Stimulated activated CD4-positive, alpha-beta T cell treated with anti-CD3 and anti-CD28 coated beads, Interleukin-4, amount 100 ng/mL, for 4 hours (primary cell): Measurements from ENCODE around the gene MICALL2.

Experiments used
- DNase-seq, 2 experiments: peaks; one replicate each; pipeline ENCODE4 v3.0.0-alpha.2; 2020

MICALL2 gene

DNA sequence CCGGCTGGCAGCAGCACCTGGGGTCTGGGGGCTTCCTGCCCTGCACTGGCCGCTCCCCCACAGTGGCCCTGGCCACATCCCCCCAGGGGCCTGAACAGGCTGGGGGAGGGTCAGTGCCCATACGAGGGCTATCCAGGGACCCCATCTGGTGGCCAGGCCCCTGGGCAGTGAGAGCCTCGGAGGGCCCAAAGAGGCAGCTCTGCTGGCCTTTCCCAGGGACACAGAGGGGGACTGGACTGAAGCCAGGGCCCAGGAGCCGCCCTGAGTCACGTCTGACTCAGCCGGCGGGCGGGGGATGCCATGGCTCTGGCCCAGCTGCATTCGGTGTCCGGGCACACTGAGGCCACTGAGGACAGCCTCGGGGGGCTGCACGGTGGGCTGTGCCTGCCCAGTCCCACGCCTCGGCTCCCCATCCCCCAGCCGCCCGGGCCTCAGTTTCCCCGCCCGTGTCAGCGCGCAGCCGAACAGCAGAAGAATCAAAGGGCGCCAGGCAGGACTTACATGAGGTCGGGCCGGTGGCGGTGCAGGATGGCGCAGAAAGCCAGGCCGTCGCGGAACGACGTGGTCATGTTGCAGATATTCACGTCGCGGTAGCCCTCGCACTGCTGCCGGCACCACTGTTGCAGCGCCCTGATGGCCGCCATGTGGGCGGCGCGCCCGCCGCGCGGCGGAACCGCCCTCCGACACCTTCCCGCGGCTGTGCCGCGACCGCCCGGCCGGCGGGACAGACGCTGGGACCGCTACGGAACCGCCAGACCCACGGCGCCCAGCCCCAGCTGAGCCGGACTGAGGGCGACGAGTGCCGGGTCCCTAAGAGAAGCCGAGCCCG is at the start of gene MICALL2:
TSS of gene MICALL2 (minus strand) at position 788 of the 829 bp plus-strand sequence. CDS start at position 644, 144 bp downstream.
- DNase-seq = peak in 1 of 2 experiments; percentile 24

DNA sequence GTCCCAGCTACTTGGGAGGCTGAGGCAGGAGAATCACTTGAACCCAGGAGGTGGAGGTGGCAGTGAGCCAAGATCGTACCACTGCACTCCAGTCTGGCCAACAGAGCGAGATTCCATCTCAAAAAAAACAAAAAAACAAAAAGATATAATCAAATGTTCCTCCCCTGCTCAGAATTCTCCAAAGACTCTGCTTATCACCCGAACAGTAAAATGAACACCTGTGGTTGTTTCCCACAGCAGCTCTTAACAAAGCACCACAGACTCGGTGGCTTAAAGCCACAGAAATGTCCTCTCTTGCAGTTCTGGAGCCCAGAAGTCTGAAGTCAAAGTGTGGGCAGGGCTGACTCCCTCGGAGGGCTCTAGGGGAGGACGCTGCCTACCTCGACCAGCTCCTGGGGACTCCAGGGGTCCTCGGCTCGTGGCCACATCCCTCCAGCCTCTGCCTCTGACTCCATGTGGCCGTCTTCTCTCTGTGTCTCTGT is 49.0 kb upstream of the MICALL2 start:
- no peak for DNase-seq

DNA sequence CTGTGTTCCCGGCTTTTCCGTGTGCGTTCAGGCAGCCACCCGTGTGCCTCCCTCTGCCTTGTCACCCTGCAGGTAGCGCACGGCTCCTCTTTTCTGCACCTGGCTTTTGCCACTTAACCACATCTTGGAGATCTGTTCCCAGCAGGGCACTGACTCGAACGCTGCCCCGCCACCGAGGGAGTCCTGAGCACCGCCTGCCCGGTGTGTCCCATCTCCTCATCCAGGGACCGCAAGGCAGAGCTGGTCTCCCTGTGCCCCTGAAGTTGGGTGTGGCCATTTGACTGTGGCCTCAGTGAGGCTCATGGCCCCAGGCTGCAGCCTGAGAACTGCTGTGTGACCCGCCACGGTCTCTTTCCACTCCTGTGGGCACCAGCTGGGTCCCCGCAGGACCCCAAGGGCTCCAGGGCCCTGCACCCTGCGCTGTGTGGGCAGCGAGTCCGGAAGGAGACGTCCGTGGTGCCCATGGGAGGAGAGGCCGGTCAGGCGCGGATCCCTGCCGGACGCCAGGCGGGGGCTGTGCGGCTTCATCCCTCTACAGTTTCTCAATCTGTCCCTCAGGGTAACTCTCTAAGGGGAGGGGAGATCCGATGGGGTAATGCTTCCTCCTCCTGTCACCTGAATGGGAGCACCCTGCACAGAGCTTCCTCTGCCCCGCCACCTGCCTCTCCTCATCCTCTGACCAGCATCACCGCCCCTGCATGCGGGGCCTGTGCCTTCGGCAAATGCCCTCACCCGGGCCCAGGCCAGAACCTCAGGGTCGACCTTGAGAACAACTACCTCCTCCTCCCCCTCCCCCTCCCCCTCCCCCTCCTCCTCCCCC is 46.7 kb upstream of the MICALL2 start:
- DNase-seq = no peak

DNA sequence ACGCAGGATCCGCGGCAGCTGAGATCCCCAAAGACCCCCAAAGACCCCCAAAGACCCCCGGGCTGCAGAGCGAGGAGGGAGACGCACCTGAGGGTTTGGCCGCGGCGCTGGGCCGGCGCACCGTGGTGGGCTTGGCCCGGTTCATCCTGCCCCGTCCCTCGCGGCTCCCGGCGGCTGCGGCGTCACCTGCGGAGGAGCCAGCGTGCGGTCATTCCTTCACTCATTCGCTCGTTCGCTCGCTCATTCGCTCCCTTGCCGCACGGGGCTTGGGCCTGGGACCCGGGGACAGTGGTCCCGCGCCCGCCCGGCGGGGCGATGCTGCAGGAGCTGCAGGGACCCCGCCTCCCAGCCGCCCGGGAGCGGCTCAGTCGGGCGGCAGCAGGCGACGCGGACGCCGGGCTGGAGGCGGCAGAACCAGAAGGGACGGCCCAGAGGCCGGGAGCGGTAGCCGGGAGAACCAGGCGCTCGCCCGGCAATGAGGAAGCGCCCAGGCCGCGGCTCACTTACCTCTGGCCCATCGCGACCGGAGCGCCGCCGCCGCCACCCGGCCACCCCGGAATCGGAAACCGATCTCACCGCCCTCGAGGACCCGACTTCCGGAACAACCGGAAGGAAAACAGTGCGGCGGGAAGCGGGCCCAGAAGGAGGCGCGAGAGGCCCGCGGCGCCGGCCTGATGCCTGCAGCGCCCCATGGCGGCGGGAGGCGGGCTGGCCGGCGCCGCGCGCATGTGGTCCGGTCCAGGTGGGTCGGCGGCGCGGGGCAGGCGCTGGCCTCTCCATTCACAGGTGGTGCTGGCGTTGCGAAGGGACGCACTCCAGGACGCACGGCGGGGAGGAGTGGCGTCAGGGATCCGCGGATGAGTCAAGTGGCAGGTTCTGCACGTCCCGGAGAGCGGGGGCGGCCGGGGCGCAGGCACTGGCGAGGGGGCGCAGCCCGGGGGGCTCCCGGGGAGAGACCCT is 44.8 kb upstream of the MICALL2 start, which contains the start of gene INTS1:
TSS of gene INTS1 (minus strand) at position 574 of the 960 bp plus-strand sequence. CDS start at position 145, 429 bp downstream.
- peak; percentile 85 to 86 for DNase-seq

DNA sequence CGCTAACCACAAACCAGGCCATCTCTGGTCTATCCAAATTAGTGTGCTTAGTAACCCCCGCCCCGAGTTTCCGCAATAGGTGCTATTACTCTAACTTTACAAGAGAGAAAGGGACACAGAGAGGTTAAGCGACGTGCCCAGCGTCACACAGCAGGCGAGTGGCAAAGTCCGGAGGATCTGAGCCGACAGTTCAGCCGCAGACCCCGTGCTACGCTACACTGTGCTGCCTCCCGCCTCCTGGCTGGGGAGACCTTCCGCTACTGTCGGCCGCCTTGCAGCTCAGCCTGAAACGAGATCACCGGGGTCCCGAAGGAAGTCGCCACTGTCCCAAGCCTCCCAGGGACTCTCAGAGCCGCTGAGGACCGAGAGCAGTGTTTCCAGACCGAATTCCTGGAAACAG is 44.1 kb upstream of the MICALL2 start:
- DNase-seq = no peak

DNA sequence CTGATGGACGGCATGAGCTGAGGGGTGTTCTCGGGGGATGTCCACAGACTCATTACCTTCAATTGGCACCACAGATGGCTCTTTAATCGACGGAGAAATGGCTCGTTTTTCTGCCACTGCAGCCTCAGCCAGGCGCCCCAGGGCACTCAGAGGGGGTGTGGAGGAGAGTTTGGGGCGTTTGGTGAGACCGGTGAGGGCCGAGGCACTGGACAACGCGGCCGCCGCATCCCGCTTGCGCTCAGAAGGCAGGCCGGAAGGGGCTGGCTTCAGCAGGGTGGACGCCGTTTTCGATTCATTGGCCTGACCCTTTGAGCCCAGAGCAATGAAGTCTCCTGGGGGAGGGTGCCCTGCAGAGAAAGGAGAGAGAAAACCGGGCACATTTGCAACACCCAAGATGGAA is 43.6 kb upstream of the MICALL2 start:
- DNase-seq = no peak

DNA sequence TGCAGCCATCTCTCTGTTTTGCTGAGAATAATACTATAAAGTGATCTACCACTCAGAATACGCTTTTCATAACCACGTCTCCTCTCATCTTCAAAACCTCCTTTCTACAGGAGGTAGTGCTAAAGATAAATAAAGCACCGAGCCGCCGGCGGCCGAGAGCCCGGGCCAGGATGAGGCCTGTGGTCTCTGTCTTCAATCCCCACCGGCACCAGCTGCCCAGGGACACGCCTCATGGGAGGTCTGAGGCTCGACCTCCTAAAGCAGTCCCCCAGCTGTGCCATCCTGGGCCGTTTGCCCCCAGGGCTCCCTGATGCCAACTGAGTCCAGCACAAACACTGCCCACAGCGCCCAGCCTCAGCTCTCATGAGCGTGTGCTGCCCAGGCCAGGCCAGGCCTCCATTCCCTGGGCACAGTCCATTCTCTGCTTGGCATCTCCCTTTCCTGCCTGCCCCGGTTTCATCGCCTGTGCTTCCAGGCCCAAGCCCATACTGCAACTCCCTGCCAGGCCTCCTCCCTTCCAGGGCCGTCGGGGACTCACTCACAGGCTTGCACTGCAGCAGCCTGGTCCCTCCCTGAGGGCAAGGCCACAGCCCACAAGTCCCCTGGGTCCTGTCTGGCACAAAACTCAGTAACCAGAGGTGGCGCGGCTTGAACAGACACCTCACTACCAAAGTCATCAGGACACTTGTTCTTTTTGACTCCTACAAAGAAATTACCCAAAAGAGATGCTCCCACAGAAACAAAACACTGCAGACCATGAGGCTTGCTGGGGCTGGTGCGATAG is 42.4 kb upstream of the MICALL2 start:
- no peak for DNase-seq

DNA sequence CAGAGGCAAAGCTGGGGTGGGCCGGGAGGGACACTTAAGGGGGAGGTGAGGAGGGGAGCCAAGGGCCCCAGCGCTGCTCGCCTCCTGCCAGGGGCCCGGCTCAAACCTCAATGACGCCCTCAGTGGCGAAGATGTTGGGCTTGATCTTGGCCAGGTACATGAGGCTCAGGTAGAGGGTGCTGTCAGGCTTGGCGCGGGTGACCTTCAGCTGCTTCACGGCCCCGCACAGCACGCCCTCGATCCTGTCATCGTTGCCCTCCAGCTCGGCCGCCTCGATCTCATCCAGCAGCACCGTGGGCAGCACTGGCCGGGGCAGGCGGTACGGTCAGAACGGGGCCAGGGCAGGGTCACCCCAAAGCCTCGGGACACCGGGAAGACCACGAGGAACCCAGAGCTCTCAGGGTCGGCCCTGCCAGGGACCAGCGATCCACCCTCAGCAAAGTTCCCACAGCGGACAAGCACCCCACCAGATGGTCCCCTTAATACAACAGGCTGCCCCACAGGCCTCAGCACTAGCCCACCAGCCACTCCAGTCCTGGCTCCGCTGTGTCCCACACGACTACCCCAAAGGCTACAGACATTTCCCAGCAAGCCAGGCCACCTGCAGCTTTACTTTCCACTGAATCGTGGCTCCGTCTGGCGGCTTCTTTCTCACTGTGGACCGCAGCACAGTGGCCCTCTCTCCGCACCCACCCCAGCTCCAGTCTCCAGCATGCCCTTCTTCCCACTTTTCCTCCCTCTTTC is 41.0 kb upstream of the MICALL2 start:
- DNase-seq = no peak

DNA sequence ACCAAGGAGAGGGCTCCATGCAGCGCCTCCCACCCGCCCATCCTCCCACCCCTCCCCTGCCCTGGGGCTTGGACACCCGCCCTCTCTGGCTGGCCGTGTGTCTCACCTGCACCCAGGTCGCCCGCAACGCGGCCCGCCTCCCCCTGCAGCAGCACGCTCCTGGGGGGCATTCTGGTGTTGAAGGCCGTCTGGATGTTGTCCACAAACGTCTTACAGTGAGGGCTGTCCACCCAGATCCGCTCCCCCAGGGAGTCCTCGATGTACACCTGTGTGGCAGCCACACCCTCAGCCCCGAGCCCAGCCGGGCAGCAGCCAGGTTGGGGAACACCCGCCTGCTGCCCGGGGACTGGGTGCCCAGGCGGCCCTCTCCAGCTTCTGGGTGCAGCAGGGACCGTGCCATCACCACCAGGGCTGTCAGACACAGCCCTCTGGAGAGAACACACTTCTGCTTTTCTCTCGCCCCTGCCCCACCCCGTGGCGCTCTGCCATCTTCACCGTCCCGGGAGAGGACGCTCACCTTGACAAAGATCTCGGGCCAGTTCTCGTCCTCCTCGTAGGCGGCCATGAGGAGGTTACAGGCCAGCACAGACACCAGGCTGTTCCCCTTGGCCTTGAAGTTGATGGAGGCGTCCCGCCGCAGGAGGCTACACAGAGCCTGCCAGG is 40.2 kb upstream of the MICALL2 start:
- DNase-seq = no peak

DNA sequence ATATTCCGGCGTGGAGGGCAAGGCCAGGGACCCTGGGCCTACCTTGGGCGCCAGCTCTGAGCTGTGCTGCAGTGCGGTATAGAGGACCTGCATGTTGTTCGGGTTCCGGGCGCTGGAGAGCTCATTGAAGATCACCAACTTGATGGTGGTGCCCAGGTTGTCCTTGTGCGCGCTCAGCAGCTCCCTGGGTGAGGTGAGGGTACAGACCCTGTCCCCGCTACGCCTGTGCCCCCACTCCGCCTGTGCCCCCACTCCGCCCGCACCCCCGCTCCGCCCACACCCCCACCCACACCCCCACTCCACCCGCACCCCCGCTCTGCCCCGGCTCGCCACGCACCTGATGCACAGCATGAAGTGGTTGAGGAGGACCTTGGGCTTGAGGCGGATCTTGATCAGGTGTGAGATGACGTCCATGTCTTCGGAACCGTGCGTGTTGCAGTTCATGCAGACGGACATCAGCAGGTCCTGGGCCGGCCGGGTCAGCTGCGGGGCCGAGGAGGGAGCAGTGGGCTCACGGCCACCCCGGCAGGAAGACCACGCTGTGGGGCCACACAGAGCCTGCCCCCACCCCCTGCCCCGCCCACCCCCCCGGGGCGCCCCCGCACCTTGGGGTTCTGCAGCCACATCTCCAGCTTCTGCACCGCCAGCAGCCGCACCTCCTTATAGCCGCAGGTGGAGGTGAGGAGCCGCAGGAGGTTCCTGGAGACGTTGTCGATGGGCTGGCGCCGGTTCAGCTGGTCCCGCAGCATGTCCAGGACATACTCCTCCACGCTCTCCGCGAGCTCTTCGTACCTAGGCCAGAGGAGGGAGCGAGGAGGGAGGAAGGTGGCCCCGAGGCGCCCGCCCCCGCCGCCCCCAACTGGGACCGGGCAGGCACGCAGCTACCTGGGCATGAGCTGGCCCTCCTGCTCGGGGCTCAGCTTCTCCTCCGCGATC is 39.4 kb upstream of the MICALL2 start:
- no peak for DNase-seq

DNA sequence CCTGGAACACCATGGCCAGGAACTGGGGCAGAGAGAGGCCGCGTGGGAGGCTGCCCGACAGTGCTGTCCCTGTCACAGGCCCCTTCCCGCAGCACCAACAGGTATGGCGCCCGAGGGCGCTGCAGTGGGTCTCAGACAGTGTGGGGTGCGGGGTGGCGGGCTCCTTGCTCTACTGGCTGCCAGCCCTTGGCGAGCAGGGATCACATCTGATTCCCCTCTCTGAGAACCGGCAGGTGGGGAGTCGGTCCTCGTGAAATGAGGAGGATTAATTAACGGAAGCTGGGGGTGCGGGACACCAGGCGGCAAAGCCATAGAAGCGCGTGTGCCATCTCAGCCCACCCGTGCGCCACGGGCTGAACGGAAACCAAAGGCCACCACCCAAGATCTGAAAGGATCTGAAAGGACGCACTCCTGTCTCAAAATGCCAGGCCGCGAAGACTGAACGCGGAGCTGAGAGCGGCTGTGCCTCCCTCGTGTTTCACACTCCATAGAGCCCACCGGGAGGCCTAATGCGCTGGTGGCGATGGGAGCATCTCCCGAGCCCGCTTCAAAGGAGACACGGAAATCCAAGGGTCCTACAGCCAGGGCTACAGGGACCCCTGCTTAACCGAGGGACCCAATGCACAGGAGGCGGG is 38.1 kb upstream of the MICALL2 start:
- DNase-seq = no peak

DNA sequence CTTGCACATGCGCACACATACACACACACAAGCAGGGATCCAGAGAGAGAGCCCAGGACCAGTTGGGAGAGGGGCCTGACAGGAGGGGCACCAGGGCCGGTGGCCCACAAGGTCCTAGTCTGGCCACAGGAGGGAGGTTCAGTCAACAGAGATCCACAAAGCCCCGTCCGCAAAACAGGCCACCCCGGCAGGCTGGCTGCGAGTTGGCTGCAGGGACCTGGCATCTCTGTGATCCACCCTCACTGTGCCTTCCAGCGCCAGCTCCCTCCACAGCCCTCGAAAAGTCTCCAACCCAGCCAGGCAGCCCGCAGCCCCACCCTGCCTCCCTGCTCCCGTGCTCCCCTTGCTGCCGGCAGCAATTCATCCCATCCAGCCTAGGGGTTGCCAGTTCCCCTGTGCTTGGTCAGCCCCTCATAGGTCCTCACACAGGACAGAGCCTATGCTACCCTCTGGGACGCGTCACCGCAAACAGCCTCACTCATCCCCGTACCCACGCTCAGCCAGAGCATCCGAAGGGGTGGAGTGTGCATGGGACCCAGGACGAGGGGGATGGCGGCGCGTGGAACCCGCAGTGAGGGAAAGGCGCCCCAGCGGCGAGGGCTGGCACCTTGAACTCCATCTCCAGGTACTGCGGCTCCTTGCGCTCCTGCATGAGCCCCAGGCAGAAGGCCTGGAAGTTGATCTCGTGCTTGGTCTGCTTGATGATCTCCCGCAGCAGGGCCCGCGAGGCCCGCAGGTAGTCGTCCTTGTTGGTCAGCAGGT is 37.4 kb upstream of the MICALL2 start:
- DNase-seq = no peak

DNA sequence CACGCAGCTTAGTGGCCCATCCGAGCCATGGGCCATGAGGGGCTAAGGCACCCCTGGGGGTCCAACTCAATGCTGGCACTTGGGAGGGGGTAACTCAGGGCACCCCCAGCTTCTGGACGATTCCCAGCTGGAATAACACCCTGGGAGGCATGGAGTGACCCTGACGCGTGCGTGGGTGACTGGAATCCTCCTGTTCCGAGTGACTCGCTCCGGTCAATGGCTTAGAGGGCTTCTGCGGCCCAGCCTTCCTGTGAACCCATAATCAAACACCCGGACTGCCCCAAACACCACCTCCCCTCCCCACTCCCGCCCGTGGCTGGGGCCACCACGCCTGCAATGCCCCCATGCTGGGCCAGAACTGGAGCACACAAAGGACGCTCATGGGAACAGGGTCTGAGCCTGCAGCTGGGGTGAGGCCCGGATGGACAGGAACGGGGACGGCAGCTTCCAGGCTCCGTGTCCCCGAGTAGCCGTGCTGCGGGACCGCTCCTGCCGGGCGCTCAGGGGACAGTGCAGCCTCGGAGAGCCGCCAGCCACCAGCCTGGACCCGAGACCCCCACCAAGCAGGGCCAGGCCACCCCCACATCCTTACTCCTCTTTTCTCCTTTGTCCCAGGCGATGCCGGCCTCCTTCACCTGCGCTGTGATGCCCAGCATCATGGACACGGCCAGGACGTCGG is 36.4 kb upstream of the MICALL2 start:
- DNase-seq = no peak

DNA sequence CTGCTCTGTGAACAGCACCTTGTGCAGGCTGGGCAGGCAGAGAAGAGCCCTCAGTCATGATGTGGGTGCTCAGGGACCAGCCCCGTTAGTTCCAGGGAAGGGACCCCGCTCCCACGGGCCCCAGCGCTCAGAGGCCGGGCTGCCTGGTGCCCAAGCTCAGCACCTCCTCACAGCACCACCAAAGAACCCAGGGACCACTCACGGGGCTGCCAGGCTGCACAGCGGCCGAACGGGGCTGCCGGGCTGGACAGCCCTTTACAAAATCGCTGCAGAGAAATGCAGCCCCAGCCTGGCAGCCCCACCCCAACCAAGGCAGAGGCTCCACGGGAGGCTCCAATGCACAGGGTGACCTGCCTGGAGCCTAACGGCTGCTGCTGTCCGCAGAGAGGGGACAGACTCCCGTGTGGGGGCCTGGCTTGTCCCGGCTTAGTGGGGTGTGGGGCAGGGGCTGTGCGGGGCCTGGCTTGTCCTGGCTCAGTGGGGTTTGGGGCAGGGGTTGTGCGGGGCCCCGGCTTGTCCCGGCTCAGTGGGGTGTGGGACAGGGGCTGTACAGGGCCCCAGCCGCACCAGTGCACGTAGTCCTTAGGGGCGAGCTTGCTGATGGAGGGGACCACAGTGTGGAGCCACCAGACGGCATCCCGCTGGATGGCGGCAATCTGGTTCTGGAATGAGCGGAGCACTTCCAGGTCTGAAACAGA is 35.7 kb upstream of the MICALL2 start:
- DNase-seq = no peak

DNA sequence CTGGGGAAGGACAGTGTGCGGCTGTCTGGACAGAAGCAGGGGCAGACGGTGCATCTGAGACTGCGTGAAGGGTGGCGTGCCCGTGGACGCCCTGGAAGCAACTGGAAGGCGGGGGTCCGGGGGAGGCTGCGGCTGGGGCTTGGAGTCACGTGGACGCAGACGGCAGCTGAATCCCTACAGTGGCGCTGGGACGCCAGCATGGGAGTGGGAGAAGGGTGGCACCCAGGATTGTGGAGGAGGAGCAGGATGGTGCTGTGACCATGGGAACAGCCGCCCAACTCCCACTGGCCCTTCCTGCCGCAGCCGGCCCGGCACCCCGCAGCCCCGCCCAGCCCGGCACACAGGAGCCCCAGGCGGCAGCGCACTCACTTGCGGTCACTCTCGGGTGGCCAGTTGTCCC is 35.2 kb upstream of the MICALL2 start:
- DNase-seq = no peak

DNA sequence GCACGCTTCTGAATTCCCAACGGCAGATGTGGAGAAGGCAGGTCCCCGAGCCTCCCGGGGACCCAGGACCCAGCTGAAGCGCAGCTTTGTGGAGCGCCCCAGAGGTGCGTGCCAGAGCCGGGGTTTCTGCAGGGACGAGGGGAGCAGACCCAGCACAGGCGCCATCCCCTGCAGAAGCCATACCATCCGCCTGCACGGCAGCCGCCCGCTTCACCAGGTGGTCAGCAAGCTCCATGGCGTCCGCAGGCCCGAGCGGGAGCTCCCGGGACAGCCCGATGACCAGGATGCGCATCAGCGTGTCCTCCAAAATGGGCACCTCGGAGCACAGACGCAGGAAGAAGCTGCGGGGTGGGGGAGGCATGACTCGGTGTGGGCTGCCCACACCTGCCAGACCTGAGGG is 34.3 kb upstream of the MICALL2 start:
- no peak for DNase-seq

DNA sequence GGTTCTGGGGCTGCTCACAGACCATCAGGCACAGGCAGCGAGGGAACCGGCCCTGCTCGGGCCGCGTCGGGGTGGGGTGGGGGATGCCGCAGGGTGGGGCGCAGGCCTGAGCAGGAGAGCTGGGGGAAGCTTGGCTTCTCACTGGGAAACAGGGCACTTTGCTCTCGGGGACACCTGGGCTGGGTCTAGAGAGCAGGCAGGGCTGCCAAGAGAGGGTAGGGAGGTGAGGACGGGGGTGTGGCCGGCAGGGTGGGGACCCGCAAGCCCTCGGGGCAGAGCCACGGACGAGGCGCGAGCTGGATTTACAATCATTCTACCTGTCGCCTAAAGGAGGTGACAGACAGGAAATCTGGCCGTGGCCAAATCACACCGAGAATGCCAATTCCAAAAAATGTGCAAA is 33.9 kb upstream of the MICALL2 start:
- DNase-seq = no peak
